Loucy (cell line): ENCODE measurements around the gene WFIKKN1.

Experiments used
- H2AFZ ChIP-seq: fragments of 200-600 bp; sonication (generic); 2 replicates; pipeline ENCODE4 v1.6.0; 2016; ENCODE audit warnings: antibody characterized with exemption, mild to moderate bottlenecking, low read length, moderate library complexity
- H3F3A ChIP-seq: fragments of 200-600 bp; 2 replicates; pipeline ENCODE4 v1.6.0; 2016; ENCODE audit warnings: antibody characterized with exemption, low read depth, mild to moderate bottlenecking
- H3K27me3 ChIP-seq: fragments of 200-600 bp; sonication (generic); 2 replicates; pipeline ENCODE4 v1.6.1; 2014; ENCODE audit warnings: low read length, mild to moderate bottlenecking; ENCODE audit not compliant: insufficient read depth, poor library complexity, severe bottlenecking
- H3K36me3 ChIP-seq: fragments of 200-600 bp; sonication (generic); 2 replicates; pipeline ENCODE4 v1.6.1; 2016; ENCODE audit warnings: low read length; ENCODE audit not compliant: insufficient read depth
- H3K4me1 ChIP-seq: fragments of 200-600 bp; sonication (generic); 2 replicates; pipeline ENCODE4 v1.5.1; 2014; ENCODE audit warnings: low read length, mild to moderate bottlenecking; ENCODE audit not compliant: insufficient read depth, poor library complexity, severe bottlenecking
- H3K4me2 ChIP-seq: fragments of 200-600 bp; sonication (generic); 2 replicates; pipeline ENCODE4 v1.6.0; 2014; ENCODE audit warnings: antibody characterized with exemption, low read length, low read depth, mild to moderate bottlenecking; ENCODE audit not compliant: poor library complexity, severe bottlenecking
- H3K4me3 ChIP-seq: fragments of 200-600 bp; sonication (generic); 2 replicates; pipeline ENCODE4 v1.5.1; 2014; ENCODE audit warnings: low read length, mild to moderate bottlenecking, mixed read lengths; ENCODE audit not compliant: poor library complexity, severe bottlenecking
- H3K79me2 ChIP-seq: fragments of 200-600 bp; sonication (generic); 2 replicates; pipeline ENCODE4 v1.6.1; 2014; ENCODE audit warnings: low read length; ENCODE audit not compliant: insufficient read depth
- H3K9ac ChIP-seq: fragments of 200-600 bp; sonication (generic); 2 replicates; pipeline ENCODE4 v1.6.0; 2014; ENCODE audit warnings: mild to moderate bottlenecking, low read depth, low read length, moderate library complexity; ENCODE audit not compliant: poor library complexity, severe bottlenecking
- H3K9me2 ChIP-seq: fragments of 200-600 bp; sonication (generic); replicated peaks from 2 replicates; pipeline ENCODE4 v1.6.1; 2016; ENCODE audit warnings: low read depth, low read length, mixed read lengths
- H3K9me3 ChIP-seq: fragments of 200-600 bp; sonication (generic); 2 replicates; pipeline ENCODE4 v1.6.1; 2014; ENCODE audit warnings: mild to moderate bottlenecking, antibody characterized with exemption, low read length, low read depth; ENCODE audit not compliant: insufficient read depth
- H4K20me1 ChIP-seq: fragments of 200-600 bp; sonication (generic); 2 replicates; pipeline ENCODE4 v1.6.0; 2014; ENCODE audit warnings: antibody characterized with exemption, low read length, mild to moderate bottlenecking; ENCODE audit not compliant: insufficient read depth, poor library complexity, severe bottlenecking
- EZH2phosphoT487 ChIP-seq: fragments of 200-600 bp; IDR thresholded peaks from 2 replicates; pipeline ENCODE4 v1.6.1; 2018; ENCODE audit warnings: antibody characterized with exemption, mild to moderate bottlenecking, moderate library complexity, borderline replicate concordance
- TF ChIP-seq, protein P1 (sequence below): fragments of 200-600 bp; sonication (generic); conservative IDR thresholded peaks from 2 replicates; pipeline ENCODE4 v1.5.1; 2014; ENCODE audit warnings: mild to moderate bottlenecking, antibody characterized with exemption, low read length

The WFIKKN1 gene

DNA sequence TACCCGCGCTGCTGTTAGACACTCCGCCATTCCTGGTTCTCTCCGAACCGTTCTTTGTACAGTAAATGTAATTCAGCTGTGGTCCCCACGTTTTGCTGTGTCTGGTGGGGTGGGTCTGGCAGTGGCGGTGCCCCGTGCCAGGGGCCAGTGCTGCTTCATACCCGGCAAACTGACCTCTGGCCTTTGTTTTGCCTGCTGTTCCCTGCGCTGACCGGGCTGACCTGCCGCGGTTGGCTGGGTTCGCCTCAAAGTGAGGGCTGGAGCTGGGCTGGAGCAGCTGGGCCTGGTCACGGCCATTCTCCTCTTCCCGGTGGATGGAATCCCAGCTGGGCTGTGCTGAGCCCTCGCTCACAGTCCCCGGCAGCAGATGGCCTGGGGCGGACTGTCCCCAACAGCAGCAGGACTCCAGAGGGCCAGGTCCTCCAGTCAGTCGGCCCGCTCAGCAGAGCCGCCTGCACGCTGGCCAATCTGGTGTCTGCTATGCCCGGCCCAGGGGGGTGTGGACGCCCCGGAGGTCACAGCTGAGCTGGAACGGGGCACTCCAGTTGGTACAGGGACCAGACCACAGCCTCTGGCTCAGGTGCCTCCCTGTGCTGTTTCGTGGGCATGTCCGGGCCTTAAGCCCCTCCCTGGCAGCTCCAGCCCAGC, 1.5 kb upstream of the WFIKKN1 start:
- no peaks in the 10 kb centered on the region for H4K20me1 ChIP-seq

GRCh38 chr16:629833-630248, 944 bp upstream of the WFIKKN1 start:
- H3K9me2 ChIP-seq = no peaks in the 10 kb centered on the region
- H3K27me3 ChIP-seq = no peaks in the 10 kb centered on the region
- TF ChIP-seq EZH2phosphoT487 = no peak
- TF ChIP-seq, protein P1, sequence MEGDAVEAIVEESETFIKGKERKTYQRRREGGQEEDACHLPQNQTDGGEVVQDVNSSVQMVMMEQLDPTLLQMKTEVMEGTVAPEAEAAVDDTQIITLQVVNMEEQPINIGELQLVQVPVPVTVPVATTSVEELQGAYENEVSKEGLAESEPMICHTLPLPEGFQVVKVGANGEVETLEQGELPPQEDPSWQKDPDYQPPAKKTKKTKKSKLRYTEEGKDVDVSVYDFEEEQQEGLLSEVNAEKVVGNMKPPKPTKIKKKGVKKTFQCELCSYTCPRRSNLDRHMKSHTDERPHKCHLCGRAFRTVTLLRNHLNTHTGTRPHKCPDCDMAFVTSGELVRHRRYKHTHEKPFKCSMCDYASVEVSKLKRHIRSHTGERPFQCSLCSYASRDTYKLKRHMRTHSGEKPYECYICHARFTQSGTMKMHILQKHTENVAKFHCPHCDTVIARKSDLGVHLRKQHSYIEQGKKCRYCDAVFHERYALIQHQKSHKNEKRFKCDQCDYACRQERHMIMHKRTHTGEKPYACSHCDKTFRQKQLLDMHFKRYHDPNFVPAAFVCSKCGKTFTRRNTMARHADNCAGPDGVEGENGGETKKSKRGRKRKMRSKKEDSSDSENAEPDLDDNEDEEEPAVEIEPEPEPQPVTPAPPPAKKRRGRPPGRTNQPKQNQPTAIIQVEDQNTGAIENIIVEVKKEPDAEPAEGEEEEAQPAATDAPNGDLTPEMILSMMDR = no peak
- H3F3A ChIP-seq = no peaks in the 10 kb centered on the region
- H2AFZ ChIP-seq = no peak overlapping the region
- H3K9me3 ChIP-seq = no peaks in the 10 kb centered on the region
- peaks cover 3% of the 10 kb centered on the region; the same call in 1 of the 2 replicates for H3K79me2 ChIP-seq
- no peaks in the 10 kb centered on the region for H4K20me1 ChIP-seq
- H3K4me1 ChIP-seq = no peaks in the 10 kb centered on the region
- no peaks in the 10 kb centered on the region for H3K36me3 ChIP-seq
- H3K4me2 ChIP-seq = no peak overlapping the region
- no peak overlapping the region for H3K4me3 ChIP-seq
- no peak overlapping the region for H3K9ac ChIP-seq

More for the DNA sequence above, 1.5 kb upstream of the WFIKKN1 start:
- no peaks in the 10 kb centered on the region for H3F3A ChIP-seq
- H3K9me2 ChIP-seq = no peaks in the 10 kb centered on the region
- no peaks in the 10 kb centered on the region for H3K36me3 ChIP-seq
- no peaks in the 10 kb centered on the region for H3K4me1 ChIP-seq
- H3K27me3 ChIP-seq = no peaks in the 10 kb centered on the region
- H3K9me3 ChIP-seq = no peaks in the 10 kb centered on the region
- no peak overlapping the region for H3K4me3 ChIP-seq
- H3K9ac ChIP-seq = no peak overlapping the region
- no peaks in the 10 kb centered on the region for H3K79me2 ChIP-seq
- TF ChIP-seq, protein P1 = no peak
- TF ChIP-seq EZH2phosphoT487 = no peak
- H2AFZ ChIP-seq = no peak overlapping the region
- H3K4me2 ChIP-seq = no peak overlapping the region

DNA sequence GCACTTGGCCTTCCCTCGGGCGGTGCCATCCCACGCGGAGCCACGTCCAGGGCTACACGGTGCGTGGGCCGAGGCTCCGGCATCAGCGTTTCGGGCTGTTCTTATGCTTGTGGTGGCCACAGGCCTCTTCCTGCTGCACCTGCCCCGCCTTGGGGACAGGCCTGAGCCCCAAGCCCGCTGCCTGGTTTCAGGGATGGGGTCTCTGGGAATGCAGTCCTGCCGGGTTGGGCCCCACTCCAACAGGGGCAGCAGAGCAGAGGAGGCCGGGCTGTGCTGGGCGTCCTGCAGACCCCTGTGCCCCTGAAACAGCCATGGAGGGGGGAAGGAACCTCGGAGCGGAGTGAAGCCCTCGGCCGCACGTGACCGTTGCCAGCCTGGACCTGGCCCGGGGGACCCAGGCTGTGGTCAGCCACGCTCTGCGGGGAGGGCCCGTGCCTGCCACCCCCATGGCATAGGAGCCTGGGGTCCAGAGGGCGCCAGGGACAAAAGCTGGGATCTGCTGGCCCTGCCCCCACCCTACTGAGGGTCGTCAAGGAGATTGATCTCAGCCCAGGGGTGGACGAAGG, 453 bp upstream of the WFIKKN1 start:
- Histone ChIP-seq H3K27me3 (no peaks in the 10 kb centered on the region), H3K9me2 (no peaks in the 10 kb centered on the region), H3K4me3 (no peak overlapping the region), H3K9ac (no peak overlapping the region), H2AFZ (no peak overlapping the region), H3K4me1 (no peaks in the 10 kb centered on the region), H3K36me3 (no peaks in the 10 kb centered on the region), H3K79me2 (peaks cover 8% of the 10 kb centered on the region), H3K9me3 (no peaks in the 10 kb centered on the region), H4K20me1 (no peaks in the 10 kb centered on the region), H3F3A (no peaks in the 10 kb centered on the region), H3K4me2 (no peak overlapping the region)
- no peak for TF ChIP-seq EZH2phosphoT487
- TF ChIP-seq, protein P1 = no peak
